ENCODE measurements around the gene RBBP8. TPM values are rescaled to one million over a fixed set of nuclear protein-coding genes. Genes with fewer than 3 reads are reported as not detected.
A peak's percentile ranks its signal among the peaks of the same experiment; 100 is the strongest.

Gene RBBP8
- total RNA-seq, 3 donors from 2014 or later, result 18.5 to 21.4 (median 20.1) TPM

DNA sequence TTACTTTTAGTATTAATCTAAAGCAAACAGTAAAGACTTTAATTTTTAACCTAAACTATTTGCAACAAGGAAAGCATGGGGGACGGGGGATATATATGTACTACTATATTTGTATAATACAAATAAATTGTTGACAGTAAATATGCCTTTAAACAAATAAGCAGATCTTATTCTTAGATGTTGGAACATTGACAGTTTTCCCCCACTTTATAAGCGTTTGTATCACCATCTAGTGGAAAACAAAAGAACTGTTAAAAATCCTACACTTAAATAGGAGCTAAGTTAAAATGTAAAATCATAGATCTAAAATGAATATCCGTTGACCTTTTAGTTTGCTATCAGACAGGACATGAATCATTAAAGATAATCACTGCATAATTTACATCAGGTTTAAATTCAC lies 50.0 kb downstream of the RBBP8 start:
- ATAC-seq, result no peak
- TF ChIP-seq, protein P1, sequence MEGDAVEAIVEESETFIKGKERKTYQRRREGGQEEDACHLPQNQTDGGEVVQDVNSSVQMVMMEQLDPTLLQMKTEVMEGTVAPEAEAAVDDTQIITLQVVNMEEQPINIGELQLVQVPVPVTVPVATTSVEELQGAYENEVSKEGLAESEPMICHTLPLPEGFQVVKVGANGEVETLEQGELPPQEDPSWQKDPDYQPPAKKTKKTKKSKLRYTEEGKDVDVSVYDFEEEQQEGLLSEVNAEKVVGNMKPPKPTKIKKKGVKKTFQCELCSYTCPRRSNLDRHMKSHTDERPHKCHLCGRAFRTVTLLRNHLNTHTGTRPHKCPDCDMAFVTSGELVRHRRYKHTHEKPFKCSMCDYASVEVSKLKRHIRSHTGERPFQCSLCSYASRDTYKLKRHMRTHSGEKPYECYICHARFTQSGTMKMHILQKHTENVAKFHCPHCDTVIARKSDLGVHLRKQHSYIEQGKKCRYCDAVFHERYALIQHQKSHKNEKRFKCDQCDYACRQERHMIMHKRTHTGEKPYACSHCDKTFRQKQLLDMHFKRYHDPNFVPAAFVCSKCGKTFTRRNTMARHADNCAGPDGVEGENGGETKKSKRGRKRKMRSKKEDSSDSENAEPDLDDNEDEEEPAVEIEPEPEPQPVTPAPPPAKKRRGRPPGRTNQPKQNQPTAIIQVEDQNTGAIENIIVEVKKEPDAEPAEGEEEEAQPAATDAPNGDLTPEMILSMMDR (IDR thresholded peaks at IDR 0.05), result no peak

DNA sequence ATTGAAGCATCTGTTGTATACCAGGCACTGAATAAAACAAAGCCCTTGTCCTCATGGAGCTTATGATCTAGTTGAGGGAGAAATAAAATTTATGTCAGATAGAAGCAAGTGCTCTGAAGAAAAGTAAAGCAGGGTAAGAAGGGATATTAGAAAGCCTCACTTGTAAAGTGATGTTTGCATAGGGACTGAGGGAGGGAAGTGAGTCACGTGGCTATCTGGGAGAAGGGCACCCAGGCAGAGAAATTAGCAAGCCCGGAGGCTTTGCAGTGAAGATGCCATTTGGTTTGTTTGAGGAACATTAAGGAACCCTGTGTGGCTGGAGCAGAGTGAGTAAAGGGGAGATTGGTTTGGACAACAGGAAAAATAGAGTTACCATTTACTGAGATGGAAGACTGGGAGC lies 52.1 kb downstream of the RBBP8 start:
- DNase-seq, result no peak
- TF ChIP-seq, protein P1 (IDR thresholded peaks at IDR 0.05), result no peak
- Histone ChIP-seq H3K4me1 (ENCODE audit: low read depth) (no peaks in the 10 kb centered on the region), H3K9me3 (no peaks in the 10 kb centered on the region), H3K4me3 (no peak overlapping the region), H3K36me3 (ENCODE audit: low read depth) (no peaks in the 10 kb centered on the region)
- intact Hi-C loops (cut with DNase I, micrococcal nuclease), result no loop called here
- no peak for ATAC-seq

More for the DNA sequence above, 50.0 kb downstream of the RBBP8 start:
- intact Hi-C loops (cut with DNase I, micrococcal nuclease), result loop anchor here in 1 of 2 donors (5.0 kb wide), 1 partner anchor 171 kb away; no protein-coding TSS in a partner anchor
- Histone ChIP-seq H3K36me3 (ENCODE audit: low read depth) (no peaks in the 10 kb centered on the region), H3K4me3 (no peak overlapping the region), H3K9me3 (no peaks in the 10 kb centered on the region), H3K4me1 (ENCODE audit: low read depth) (no peaks in the 10 kb centered on the region)
- no peak for DNase-seq

DNA sequence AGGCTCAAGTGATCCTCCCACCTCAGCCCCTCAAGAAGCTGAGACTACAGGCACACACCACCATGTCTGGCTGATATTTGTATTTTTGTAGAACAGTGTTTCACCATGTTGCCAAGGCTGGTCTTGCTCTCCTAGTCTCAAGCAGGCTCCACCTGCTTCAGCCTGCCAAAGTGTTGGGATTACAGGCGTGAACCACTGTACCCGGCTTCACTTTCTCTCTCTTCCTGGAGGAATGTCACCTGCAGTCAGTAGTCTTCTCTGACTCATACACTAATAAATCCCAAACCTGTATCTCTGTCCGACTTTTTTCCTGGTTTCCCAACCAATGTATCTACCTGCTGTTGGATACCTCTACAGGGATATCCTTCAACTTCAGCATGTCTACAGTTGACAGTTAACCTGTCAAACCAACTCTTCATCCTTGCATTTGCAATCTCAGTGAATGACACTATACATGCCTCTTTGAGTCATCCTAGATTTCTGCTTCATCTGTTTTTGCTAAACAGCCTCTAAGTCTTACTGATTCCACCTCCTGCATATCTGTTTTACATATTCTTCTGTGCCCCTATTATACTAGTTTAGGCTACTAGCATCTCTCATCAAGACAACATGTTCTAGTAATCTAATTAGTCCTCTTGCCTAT lies 54.5 kb downstream of the RBBP8 start:
- TF ChIP-seq, protein P1 (IDR thresholded peaks at IDR 0.05), result no peak
- no peaks in the 10 kb centered on the region for H3K36me3 ChIP-seq (ENCODE audit: low read depth)
- H3K9me3 ChIP-seq, result no peaks in the 10 kb centered on the region
- ATAC-seq (peak; percentile 98), DNase-seq (peak in 1 of 3 donors; percentile 27)
- no peaks in the 10 kb centered on the region for H3K4me1 ChIP-seq (ENCODE audit: low read depth)
- intact Hi-C loops (cut with DNase I, micrococcal nuclease), result no loop called here
- no peak overlapping the region for H3K4me3 ChIP-seq

DNA sequence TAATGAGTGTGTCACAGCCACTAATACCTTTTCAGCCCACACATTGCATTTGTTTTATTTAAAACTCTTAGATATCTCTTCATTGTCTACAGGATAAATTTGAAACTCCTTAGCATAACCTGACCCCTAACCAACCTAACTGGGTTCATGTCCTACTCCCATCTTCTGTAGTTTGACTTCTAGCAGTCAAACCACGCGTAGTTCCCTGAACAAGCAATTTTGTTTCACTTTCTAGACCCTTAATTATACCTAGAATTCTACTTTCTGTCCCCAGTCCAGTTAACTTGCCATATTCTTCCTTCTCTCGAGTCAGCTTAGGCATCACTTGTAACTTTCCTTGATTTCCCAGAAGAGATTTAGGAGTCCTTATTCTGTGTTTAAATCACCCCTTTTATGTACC lies 55.1 kb downstream of the RBBP8 start:
- DNase-seq, result no peak
- no peak for ATAC-seq
- H3K36me3 ChIP-seq (ENCODE audit: low read depth), result no peaks in the 10 kb centered on the region
- intact Hi-C loops (cut with DNase I, micrococcal nuclease), result no loop called here
- no peak overlapping the region for H3K4me3 ChIP-seq
- no peaks in the 10 kb centered on the region for H3K9me3 ChIP-seq
- TF ChIP-seq, protein P1 (IDR thresholded peaks at IDR 0.05), result no peak
- no peaks in the 10 kb centered on the region for H3K4me1 ChIP-seq (ENCODE audit: low read depth)

DNA sequence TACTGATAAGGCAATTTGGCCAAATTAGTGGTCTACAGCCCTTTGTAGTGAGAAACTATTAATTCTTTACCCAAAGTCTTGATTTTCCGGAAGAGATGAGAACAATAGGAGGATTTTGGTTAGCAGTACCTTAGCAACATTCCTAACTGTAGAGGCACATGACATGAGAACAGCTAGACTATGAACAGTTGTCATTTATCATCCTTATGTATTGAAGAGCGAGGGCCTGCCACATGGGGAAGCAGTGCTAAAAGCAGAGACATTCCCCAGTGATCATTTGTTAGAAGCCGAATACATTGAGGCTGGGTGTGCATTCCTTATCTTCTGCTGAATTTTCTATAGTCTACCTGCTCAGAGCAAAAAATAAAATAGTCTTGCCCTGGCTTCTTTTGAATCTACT lies 65.2 kb downstream of the RBBP8 start:
- Histone ChIP-seq H3K9me3 (no peaks in the 10 kb centered on the region), H3K36me3 (ENCODE audit: low read depth) (no peaks in the 10 kb centered on the region), H3K4me3 (no peak overlapping the region), H3K4me1 (ENCODE audit: low read depth) (no peaks in the 10 kb centered on the region)
- intact Hi-C loops (cut with DNase I, micrococcal nuclease), result no loop called here
- ATAC-seq (no peak), DNase-seq (no peak)
- TF ChIP-seq, protein P1 (IDR thresholded peaks at IDR 0.05), result no peak

Measured in mucosa of descending colon (tissue), 3 donors.